Tibial artery (tissue), 4 donors: ENCODE measurements around the gene LAMA5.

ENCODE experiments used
- DNase-seq, 2 donors: peaks; one replicate each; pipeline ENCODE4 v3.0.0-alpha.2; 2019
- H3K27ac ChIP-seq, 2 donors: fragments of 200-600 bp; sonication (generic) in 1 of 2; 1 replicate in 1 of 2; 2 replicates in 1 of 2; pipeline ENCODE4 v1.5.1; 2018 to 2019; ENCODE audit warnings: mild to moderate bottlenecking in 1 of 2
- H3K27me3 ChIP-seq, 2 donors: fragments of 200-600 bp; sonication (generic) in 1 of 2; one replicate each; pipeline versions ENCODE4 v1.5.1 to v1.6.0; 2016 to 2019
- H3K36me3 ChIP-seq, 3 donors: fragments of 200-600 bp; sonication (generic) in 2 of 3; one replicate each; pipeline ENCODE4 v1.5.1; 2016 to 2019; ENCODE audit warnings: mild to moderate bottlenecking in 2 of 3
- H3K4me1 ChIP-seq, 4 donors: fragments of 200-600 bp; sonication (generic) in 2 of 4; 1 replicate in 3 of 4; 2 replicates in 1 of 4; pipeline ENCODE4 v1.5.1; 2016 to 2019
- H3K4me3 ChIP-seq, 2 donors: fragments of 200-600 bp; sonication (generic) in 1 of 2; 1 replicate in 1 of 2; 2 replicates in 1 of 2; pipeline ENCODE4 v1.5.1; 2018 to 2019; ENCODE audit warnings: mild to moderate bottlenecking in 2 of 2
- H3K9me3 ChIP-seq, 3 donors: fragments of 200-600 bp; sonication (generic) in 1 of 3; one replicate each; pipeline ENCODE4 v1.5.1; 2016 to 2019
- intact Hi-C: fragments of 100-400 bp; cut with DNase I; formaldehyde crosslinking; loops from one replicate; pipeline ENCODE4 v1.15.0; 2023; ENCODE audit warnings: low total_unique reads
- TF ChIP-seq, protein P1 (sequence below), 2 experiments: fragments of 200-600 bp in 1 of 2; fragments of 450-650 bp in 1 of 2; IDR thresholded peaks; one replicate each; pipeline ENCODE4 v1.5.1; 2017 to 2019; ENCODE audit warnings: antibody characterized with exemption in 2 of 2, mild to moderate bottlenecking in 1 of 2, moderate library complexity in 1 of 2

Gene LAMA5

DNA sequence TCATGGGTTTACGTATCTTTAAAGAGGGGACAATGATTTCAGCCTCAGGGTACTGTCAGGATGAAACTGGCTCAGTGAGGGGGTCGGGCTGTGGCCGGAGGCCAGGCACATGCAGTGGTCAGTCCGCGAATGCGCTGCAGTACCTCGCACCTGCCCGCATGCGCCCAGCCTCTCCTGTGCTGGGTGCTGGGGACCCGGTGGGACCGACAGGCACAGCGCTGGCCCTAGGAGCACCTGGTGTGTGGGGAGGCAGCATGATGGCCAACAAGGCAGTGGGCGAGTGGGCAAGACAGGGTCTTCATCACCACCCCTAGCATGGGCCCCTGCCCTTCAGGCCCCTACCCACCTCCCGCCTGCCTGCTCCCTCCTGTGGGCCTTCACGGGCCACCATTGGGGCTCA is 40.9 kb upstream of the LAMA5 start:
- H3K9me3 ChIP-seq: no peaks in the 10 kb centered on the region
- intact Hi-C loops: no loop called here
- DNase-seq: no peak
- H3K4me1 ChIP-seq: peaks cover 0 to 62% (median 31%) of the 10 kb centered on the region in 4 donors
- no peak overlapping the region for H3K4me3 ChIP-seq
- peaks cover 0 to 6% (median 0%) of the 10 kb centered on the region in 3 donors for H3K36me3 ChIP-seq
- H3K27ac ChIP-seq: no peak overlapping the region
- H3K27me3 ChIP-seq: peaks cover 0 to 36% of the 10 kb centered on the region in 2 donors
- TF ChIP-seq, protein P1, sequence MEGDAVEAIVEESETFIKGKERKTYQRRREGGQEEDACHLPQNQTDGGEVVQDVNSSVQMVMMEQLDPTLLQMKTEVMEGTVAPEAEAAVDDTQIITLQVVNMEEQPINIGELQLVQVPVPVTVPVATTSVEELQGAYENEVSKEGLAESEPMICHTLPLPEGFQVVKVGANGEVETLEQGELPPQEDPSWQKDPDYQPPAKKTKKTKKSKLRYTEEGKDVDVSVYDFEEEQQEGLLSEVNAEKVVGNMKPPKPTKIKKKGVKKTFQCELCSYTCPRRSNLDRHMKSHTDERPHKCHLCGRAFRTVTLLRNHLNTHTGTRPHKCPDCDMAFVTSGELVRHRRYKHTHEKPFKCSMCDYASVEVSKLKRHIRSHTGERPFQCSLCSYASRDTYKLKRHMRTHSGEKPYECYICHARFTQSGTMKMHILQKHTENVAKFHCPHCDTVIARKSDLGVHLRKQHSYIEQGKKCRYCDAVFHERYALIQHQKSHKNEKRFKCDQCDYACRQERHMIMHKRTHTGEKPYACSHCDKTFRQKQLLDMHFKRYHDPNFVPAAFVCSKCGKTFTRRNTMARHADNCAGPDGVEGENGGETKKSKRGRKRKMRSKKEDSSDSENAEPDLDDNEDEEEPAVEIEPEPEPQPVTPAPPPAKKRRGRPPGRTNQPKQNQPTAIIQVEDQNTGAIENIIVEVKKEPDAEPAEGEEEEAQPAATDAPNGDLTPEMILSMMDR (IDR thresholded peaks at IDR 0.05): no peak

DNA sequence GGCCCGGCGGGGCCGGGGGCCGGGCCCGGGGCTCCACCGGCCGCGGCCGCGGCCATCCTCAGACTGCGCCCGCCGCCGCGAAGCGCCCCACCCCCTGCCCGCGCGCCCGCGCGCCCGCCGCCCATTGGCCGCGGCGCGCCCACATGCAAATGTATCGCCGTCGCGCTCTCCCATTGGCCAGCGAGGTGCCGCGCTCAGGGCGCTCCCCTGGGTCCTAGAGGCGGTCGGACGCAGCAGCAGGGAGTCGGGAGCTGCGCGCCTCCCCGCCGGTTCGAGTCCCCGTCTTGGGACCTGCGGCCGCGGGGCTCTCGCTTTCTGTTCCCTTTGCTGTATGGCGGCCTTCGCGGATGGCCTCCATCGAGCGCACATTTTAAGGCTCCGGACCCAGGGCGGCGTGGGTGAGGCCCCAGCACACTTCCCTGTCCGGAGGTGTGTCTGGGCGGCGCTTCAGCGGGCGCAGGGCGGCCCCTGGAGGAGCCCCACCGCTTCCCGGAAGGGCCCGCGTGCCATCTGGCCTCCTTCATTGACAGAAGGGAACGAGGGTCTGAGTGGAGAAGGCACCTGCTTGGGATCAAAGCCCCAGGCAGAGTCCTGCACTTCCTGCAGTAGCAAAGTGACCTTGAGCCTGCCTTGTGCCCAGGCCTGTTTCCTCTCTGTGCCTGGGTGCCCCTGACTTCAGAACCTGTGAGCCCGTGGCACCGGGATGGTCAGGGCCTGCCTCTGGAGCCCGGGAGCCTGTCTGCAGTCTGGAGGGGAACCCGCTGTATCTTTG is 40.3 kb upstream of the LAMA5 start, which contains the start of gene CABLES2:
Gene CABLES2 (minus strand): TSS at position 65 of the 772 bp plus-strand sequence. CDS start 9 bp downstream, at position 56.
- TF ChIP-seq, protein P1 (IDR thresholded peaks at IDR 0.05): peak in 1 of 2 experiments; percentile 46
- intact Hi-C loops: no loop called here
- Histone ChIP-seq H3K9me3 (no peaks in the 10 kb centered on the region), H3K4me1 (peaks cover 0 to 62% (median 31%) of the 10 kb centered on the region in 4 donors), H3K36me3 (peaks cover 0 to 13% (median 0%) of the 10 kb centered on the region in 3 donors), H3K27me3 (peaks cover 0 to 36% of the 10 kb centered on the region in 2 donors), H3K27ac (peak within 1 kb of the TSS; percentile 65 to 76), H3K4me3 (peak within 1 kb of the TSS; percentile 72 to 76)
- DNase-seq: peak; percentile 94 to 96

DNA sequence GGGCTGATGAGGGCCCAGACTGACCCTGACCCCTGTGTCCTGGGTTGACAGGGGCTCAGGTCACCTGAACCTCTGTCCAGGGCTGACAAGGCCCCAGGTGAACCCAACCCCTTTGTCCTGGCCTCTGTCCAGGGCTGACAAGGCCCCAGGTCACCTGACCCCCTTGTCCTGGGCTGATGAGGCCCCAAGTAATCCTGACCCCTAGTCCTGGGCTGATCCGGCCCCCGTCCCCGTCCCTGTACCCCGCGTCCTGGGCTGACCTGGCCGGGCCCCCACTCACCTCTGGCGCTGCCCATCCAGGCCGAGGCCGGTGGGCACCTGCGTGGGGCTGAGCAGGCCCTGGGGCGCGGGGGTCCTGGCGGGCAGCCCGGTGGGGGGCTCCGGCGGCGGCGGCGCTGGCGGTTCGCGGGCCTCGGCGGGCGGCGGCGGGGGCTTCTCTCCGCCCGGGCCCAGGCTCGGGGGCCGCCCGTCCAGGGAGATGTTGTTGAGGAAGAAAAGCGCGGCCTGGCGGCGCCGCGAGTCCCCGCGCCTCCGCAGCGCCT is 39.6 kb upstream of the LAMA5 start:
- Histone ChIP-seq H3K27me3 (peaks cover 0 to 33% of the 10 kb centered on the region in 2 donors), H3K4me1 (peaks cover 0 to 62% (median 31%) of the 10 kb centered on the region in 4 donors), H3K27ac (peak overlapping the region; percentile 65 to 76), H3K4me3 (peak overlapping the region; percentile 72 to 76), H3K36me3 (peaks cover 0 to 20% (median 0%) of the 10 kb centered on the region in 3 donors), H3K9me3 (no peaks in the 10 kb centered on the region)
- TF ChIP-seq, protein P1 (IDR thresholded peaks at IDR 0.05): no peak
- intact Hi-C loops: no loop called here
- DNase-seq: no peak

DNA sequence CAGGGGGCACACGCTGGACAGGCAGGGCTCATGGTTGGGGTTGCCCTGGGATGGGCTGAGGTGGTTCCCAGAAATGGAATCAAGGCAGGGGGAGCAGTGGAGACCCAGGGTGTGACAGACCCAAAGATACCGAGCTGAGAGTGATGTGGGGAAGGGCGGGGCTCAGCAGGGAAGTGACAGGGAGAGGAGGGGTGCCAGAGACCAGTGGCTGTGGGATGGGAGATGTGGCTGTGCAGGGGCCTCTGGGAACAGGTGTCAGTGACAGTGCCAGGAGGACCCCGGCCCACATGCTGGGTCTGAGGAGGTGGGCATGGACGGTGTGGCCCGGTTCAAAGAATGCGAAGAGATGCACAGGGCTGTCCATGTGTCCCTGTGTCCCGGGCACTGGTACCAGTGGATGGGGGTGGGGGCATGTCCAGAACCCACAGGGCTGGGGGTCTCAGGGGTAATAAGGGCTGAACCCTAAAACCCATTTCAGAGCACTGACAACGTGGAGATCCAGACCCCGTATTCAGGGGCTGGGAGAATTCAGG is 38.9 kb upstream of the LAMA5 start:
- Histone ChIP-seq H3K27me3 (peaks cover 0 to 32% of the 10 kb centered on the region in 2 donors), H3K4me3 (peak overlapping the region; percentile 72 to 76), H3K27ac (peak overlapping the region; percentile 65 to 76), H3K9me3 (no peaks in the 10 kb centered on the region), H3K4me1 (peaks cover 0 to 55% (median 31%) of the 10 kb centered on the region in 4 donors), H3K36me3 (peaks cover 0 to 25% (median 0%) of the 10 kb centered on the region in 3 donors)
- TF ChIP-seq, protein P1 (IDR thresholded peaks at IDR 0.05): no peak
- intact Hi-C loops: no loop called here
- no peak for DNase-seq

DNA sequence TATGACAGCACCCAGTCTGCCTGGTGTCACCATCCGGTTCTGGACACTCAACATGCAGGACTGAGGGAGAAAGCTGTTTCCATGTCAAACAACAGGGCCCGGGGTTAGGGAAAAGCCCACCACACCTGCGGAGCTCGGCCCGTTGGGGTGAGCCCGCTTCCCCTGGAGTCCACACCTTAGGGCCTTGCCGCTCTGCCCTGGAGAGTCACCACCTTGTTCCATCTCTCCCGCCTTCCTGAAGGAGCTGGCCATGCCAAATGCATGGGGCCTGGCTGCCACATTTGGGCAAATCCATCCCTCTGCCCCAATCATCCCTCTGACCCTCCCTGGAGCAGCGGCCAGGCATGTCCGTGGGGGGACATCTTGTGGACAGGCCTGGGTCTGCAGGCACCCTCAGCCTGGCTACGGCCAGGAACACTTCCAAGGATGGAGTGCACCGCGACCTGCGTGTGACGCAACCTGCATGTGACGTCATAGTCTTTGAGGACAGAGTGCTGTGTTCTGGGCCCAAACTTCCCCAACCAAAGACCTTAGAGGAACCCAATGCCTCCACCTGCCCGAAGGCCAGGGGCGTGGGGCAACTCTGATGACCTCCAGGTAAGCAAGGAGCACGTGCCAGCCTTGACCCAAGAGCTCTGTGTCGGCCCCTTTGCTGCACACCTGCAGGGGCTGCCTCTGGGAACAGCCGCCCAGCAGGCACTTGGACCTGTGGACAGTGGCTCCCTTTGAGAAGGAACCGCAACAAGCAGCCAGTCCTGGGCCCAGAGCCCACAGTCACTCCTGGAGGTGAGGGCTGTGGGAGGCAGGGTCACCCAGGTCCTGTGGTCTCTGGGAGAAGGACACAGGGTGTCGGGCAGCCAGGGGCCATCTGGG is 38.2 kb upstream of the LAMA5 start:
- H3K9me3 ChIP-seq: no peaks in the 10 kb centered on the region
- TF ChIP-seq, protein P1 (IDR thresholded peaks at IDR 0.05): peak; percentile 56 to 63
- intact Hi-C loops: no loop called here
- H3K36me3 ChIP-seq: peaks cover 0 to 25% (median 0%) of the 10 kb centered on the region in 3 donors
- DNase-seq: peak; percentile 42 to 78
- H3K4me3 ChIP-seq: no peak overlapping the region
- peak overlapping the region; percentile 13 to 76 for H3K27ac ChIP-seq
- peaks cover 0 to 26% of the 10 kb centered on the region in 2 donors for H3K27me3 ChIP-seq
- H3K4me1 ChIP-seq: peaks cover 0 to 53% (median 31%) of the 10 kb centered on the region in 4 donors
